Activated B cell treated with CpG ODN at 0.5 μM for 24 hours (primary cell): Measurements from ENCODE around the gene ZDHHC14. TPM values are rescaled to one million over a fixed set of nuclear protein-coding genes. Genes with fewer than 3 reads are reported as not detected.

Experiments
- ATAC-seq: fragments of 200-7000 bp; cut with Tn5 transposase; one replicate; pipeline ENCODE4 v1.10.0; 2021; ENCODE audit warnings: low read depth, mild to moderate bottlenecking, moderate library complexity
- CTCF ChIA-PET: fragments of 350-600 bp; sonication (Branson Sonifier 250); formaldehyde crosslinking; loops from one replicate; lab custom pipeline; 2021; ENCODE audit warnings: antibody characterized with exemption; lab: Charles Lee
- POLR2A ChIA-PET: fragments of 350-600 bp; sonication (Branson Sonifier 250); formaldehyde crosslinking; loops from one replicate; lab custom pipeline; 2021; ENCODE audit warnings: antibody characterized with exemption; lab: Charles Lee
- DNase-seq: peaks from one replicate; pipeline ENCODE4 v3.0.0; 2022
- H3K27ac Mint-ChIP-seq: one replicate; pipeline ENCODE4 v1.8.0; 2020; ENCODE audit warnings: mixed read lengths
- H3K27me3 Mint-ChIP-seq: one replicate; pipeline ENCODE4 v1.8.0; 2021; ENCODE audit warnings: mixed read lengths
- H3K36me3 Mint-ChIP-seq: one replicate; pipeline ENCODE4 v1.8.0; 2021; ENCODE audit warnings: low read depth, mixed read lengths
- H3K4me1 Mint-ChIP-seq: one replicate; pipeline ENCODE4 v1.8.0; 2021; ENCODE audit warnings: mixed read lengths
- H3K4me3 Mint-ChIP-seq: one replicate; pipeline ENCODE4 v1.8.0; 2020; ENCODE audit warnings: mild to moderate bottlenecking, mixed read lengths
- H3K9me3 Mint-ChIP-seq: one replicate; pipeline ENCODE4 v1.8.0; 2020; ENCODE audit warnings: mixed read lengths
- intact Hi-C: fragments of 100-400 bp; cut with micrococcal nuclease; formaldehyde crosslinking; loops from one replicate; pipeline ENCODE4 v1.15.1; 2024
- total RNA-seq: library from RNA; stranded (reverse); gene quantifications from 2 replicates; pipeline ENCODE4 v1.2.3, GENCODE V29; 2022
- TF ChIP-seq, protein P1 (sequence below): fragments of 200-600 bp; IDR thresholded peaks from one replicate; pipeline ENCODE4 v1.8.0; 2022; ENCODE audit warnings: antibody characterized with exemption, mild to moderate bottlenecking

ZDHHC14 gene
- total RNA-seq, 1 donor from 2014 or later, result 25.3 TPM

DNA sequence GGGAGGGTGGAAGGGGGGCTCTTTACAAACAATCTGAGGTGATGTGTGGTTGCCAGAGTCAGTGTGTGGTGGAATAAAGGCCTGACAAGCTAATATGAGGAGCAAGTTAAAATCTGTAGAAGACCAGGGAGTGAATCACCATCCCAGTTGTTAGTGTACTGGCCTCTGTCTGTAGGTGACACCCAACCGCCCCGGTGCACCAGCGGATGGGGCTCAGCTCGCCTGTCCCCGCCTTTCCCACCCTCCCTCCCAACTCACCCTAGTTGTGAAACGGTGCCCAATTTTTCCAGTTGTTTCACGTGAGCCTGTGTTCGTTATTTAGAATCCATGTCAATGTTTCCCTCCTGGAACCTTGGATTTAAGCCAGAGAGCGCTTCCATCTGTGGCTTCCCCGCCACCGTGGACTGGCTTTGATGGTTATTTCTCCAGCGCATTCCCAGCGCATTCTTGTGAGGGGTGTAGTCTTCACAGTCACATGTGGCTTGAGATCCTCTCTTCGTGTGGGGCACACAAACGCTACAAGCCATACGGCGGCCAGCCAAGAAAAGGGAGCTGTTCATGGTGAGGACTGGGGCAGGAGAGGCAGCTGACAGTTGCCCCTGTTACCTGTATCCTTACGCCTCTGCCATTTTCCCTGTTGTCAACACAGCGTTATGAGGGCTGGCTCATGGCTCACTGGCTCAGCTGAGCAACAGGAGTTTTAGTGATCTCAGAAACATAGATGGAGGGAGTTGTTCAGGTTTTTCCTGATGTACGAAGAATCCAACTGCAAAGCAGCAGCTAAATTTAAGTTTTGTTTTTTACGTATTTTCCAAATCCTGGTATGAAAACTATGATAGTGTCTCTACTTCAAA lies 137.6 kb downstream of the ZDHHC14 start:
- POLR2A ChIA-PET, result interaction anchor here (0.6 to 1.0 kb wide), 3 partner anchors 9 to 195 kb away, joined by 3 to 5 read pairs (median 3); no protein-coding TSS in a partner anchor

DNA sequence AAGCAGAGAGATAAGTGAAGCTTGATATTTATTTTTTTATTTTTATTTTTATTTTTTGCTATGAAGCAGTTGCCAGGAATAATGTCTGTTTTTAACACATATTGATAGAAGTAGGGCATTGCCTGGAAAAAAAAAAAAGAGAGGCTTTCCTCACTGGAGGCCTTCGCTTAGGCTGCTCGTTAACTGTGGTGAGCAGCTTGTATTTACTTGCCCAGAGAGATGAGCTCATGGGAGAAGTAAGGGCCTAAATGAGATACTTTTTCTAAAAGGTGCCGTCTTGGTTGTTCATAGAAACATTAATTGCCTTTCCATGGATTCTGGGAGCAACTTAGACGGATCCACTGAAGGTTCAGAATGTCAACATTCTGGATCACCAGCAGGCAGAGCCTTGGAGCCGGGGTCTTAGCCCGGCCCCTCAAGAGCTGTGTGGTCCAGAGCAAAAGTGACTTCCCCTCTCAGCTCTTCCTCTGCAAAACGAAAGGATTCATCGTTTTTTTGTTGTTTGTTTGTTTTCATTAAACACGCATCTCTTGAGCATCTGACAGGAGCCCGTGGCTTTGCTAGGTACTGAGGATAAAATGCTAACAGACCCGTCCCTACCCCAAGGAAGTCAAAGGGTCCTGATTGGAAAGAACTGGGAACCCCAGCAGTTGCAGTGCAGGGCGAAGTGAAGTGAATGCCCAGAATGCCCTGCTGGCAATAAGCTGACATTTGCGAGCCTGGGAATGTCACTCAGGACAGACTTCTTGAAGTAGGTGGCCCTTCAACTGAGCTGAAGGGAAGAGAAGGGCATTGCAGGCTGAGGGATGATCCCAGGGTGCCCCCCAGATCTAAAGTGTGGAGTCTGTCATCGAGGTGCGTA lies 138.5 kb downstream of the ZDHHC14 start:
- H3K36me3 Mint-ChIP-seq, result no peaks in the 10 kb centered on the region
- no peaks in the 10 kb centered on the region for H3K27me3 Mint-ChIP-seq
- TF ChIP-seq, protein P1, sequence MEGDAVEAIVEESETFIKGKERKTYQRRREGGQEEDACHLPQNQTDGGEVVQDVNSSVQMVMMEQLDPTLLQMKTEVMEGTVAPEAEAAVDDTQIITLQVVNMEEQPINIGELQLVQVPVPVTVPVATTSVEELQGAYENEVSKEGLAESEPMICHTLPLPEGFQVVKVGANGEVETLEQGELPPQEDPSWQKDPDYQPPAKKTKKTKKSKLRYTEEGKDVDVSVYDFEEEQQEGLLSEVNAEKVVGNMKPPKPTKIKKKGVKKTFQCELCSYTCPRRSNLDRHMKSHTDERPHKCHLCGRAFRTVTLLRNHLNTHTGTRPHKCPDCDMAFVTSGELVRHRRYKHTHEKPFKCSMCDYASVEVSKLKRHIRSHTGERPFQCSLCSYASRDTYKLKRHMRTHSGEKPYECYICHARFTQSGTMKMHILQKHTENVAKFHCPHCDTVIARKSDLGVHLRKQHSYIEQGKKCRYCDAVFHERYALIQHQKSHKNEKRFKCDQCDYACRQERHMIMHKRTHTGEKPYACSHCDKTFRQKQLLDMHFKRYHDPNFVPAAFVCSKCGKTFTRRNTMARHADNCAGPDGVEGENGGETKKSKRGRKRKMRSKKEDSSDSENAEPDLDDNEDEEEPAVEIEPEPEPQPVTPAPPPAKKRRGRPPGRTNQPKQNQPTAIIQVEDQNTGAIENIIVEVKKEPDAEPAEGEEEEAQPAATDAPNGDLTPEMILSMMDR, result no peak
- no peak overlapping the region for H3K27ac Mint-ChIP-seq
- no peak for DNase-seq
- intact Hi-C loops, result no loop called here
- POLR2A ChIA-PET, result interaction anchor here (0.9 kb wide), 1 partner anchor 8 kb away, joined by 3 read pairs; no protein-coding TSS in a partner anchor
- no peak overlapping the region for H3K4me3 Mint-ChIP-seq
- no peak for ATAC-seq
- H3K9me3 Mint-ChIP-seq, result no peaks in the 10 kb centered on the region
- peaks cover 17% of the 10 kb centered on the region for H3K4me1 Mint-ChIP-seq
- CTCF ChIA-PET, result no interaction called here

More for the DNA sequence above, 137.6 kb downstream of the ZDHHC14 start:
- TF ChIP-seq, protein P1, result no peak
- DNase-seq, result no peak
- Mint-ChIP-seq H3K27ac (no peak overlapping the region), H3K27me3 (no peaks in the 10 kb centered on the region), H3K9me3 (no peaks in the 10 kb centered on the region), H3K36me3 (no peaks in the 10 kb centered on the region), H3K4me3 (no peak overlapping the region), H3K4me1 (peaks cover 17% of the 10 kb centered on the region)
- ATAC-seq, result no peak
- CTCF ChIA-PET, result no interaction called here
- intact Hi-C loops, result no loop called here

DNA sequence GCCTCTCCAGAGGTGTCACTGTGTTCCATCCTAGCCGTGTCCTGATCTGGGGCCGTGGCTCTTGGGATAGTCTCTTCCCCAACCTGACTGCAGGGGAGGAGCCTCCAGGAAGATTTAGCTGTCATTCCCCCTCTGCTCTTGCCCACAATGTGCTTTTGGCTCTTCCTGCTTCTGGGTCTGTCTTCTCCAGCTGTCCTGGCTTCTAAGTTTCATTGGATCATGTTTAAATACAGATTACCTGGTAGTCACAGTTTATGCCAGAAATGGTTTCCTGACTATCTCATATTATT lies 139.1 kb downstream of the ZDHHC14 start:
- H3K27me3 Mint-ChIP-seq, result no peaks in the 10 kb centered on the region
- H3K36me3 Mint-ChIP-seq, result no peaks in the 10 kb centered on the region
- no peak overlapping the region for H3K4me3 Mint-ChIP-seq
- DNase-seq (no peak), ATAC-seq (no peak)
- peaks cover 14% of the 10 kb centered on the region for H3K4me1 Mint-ChIP-seq
- TF ChIP-seq, protein P1, result no peak
- CTCF ChIA-PET, result no interaction called here
- H3K9me3 Mint-ChIP-seq, result no peaks in the 10 kb centered on the region
- POLR2A ChIA-PET, result no interaction called here
- intact Hi-C loops, result no loop called here
- no peak overlapping the region for H3K27ac Mint-ChIP-seq

DNA sequence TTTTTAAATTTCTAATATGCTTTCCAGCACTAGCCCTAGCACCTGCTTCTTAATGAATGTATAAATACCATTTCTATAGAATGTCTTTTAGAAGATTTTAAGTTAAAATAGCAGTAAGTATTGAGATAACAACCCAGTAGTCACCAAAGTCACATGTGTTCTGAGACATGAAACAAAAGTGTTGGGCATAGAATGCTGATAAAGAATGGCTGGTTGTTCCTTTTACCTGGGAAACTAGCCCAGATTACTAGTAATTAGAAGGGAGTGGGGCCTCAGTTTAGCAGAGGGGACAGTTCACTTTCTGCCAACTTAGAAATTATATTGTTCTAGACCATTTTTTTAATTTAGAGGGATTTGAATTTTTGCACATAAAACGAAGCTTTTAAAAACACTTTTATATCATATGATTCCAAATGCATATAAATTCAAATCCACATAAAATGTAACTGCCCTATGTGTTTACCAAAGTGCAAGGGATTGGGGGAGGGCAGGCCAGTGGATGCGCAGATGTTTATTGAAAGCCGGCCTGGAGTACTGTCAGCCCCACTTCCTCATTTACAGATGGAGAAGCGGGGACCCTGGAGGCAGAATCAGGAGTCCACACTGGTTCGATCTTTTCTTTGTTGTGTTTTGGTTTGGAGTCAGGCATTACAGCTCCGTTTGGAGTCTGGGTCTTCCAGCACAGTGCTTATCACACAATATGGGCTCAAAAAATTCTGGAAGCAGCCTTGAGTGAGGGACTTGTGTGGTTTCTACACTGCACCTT lies 139.8 kb downstream of the ZDHHC14 start:
- Mint-ChIP-seq H3K36me3 (no peaks in the 10 kb centered on the region), H3K4me3 (no peak overlapping the region), H3K27me3 (no peaks in the 10 kb centered on the region), H3K4me1 (peaks cover 15% of the 10 kb centered on the region), H3K27ac (no peak overlapping the region), H3K9me3 (no peaks in the 10 kb centered on the region)
- DNase-seq (no peak), ATAC-seq (no peak)
- ChIA-PET CTCF (no interaction called here), POLR2A (no interaction called here)
- intact Hi-C loops, result no loop called here
- TF ChIP-seq, protein P1, result no peak
